ENCODE results near the gene PEAK1.

- no peak for TF ChIP-seq EZH2 (IDR thresholded peaks at IDR 0.05; ENCODE audit: low read length)
- no peak for TF ChIP-seq CTCF (optimal IDR thresholded peaks at IDR 0.05 in 1 of 3, IDR thresholded peaks at IDR 0.05 in 1 of 3, conservative IDR thresholded peaks at IDR 0.05 in 1 of 3; ENCODE audit: extremely low read depth in 1 of 3, insufficient read depth in 2 of 3, low read length in 3 of 3)
Measured at GRCh38 chr15:77126529-77127326, 293.2 kb downstream of the PEAK1 start.

Measured in keratinocyte (primary cell).